DND-41 (cell line): Measurements from ENCODE around the gene IBTK.
A peak's percentile ranks its signal among the peaks of the same experiment; 100 is the strongest.

ENCODE experiments used
- ATAC-seq: fragments of 200-7000 bp; cut with Tn5 transposase; 3 replicates; pipeline ENCODE4 v1.9.1; 2021; ENCODE audit warnings: low read depth; ENCODE audit not compliant: insufficient read depth
- DNase-seq: peaks from one replicate; pipeline ENCODE4 v3.0.0-alpha.2; 2020
- H2AFZ ChIP-seq: 2 replicates; pipeline ENCODE4 v1.6.0; 2012; ENCODE audit warnings: low read depth, low read length
- H3K27ac ChIP-seq: 2 replicates; pipeline ENCODE4 v1.5.1; 2012; ENCODE audit warnings: low read length, inconsistent platforms
- H3K27me3 ChIP-seq: fragments of 200-600 bp; sonication (generic); 2 replicates; pipeline ENCODE4 v1.6.0; 2012; ENCODE audit warnings: low read length, mild to moderate bottlenecking, inconsistent platforms; ENCODE audit not compliant: insufficient read depth, poor library complexity
- H3K36me3 ChIP-seq: 2 replicates; pipeline ENCODE4 v1.5.1; 2012; ENCODE audit warnings: low read length, inconsistent platforms; ENCODE audit not compliant: insufficient read depth
- H3K4me1 ChIP-seq: 2 replicates; pipeline ENCODE4 v1.5.1; 2012; ENCODE audit warnings: mild to moderate bottlenecking, low read length; ENCODE audit not compliant: insufficient read depth
- H3K4me2 ChIP-seq: 2 replicates; pipeline ENCODE4 v1.6.0; 2012; ENCODE audit warnings: mild to moderate bottlenecking, moderate library complexity, low read length, inconsistent platforms; ENCODE audit not compliant: insufficient read depth
- H3K4me3 ChIP-seq, 2 experiments: fragments of 200-600 bp in 1 of 2; shearing (Covaris generic) in 1 of 2; 2 replicates each; pipeline ENCODE4 v1.5.1; 2012 to 2016; ENCODE audit warnings: inconsistent platforms in 2 of 2, low read length in 2 of 2, mild to moderate bottlenecking in 2 of 2, low read depth in 1 of 2, moderate library complexity in 1 of 2
- H3K79me2 ChIP-seq: 2 replicates; pipeline ENCODE4 v1.6.0; 2012; ENCODE audit warnings: low read length, inconsistent platforms; ENCODE audit not compliant: insufficient read depth
- H3K9ac ChIP-seq: 2 replicates; pipeline ENCODE4 v1.6.0; 2012; ENCODE audit warnings: low read depth, mild to moderate bottlenecking, inconsistent platforms, low read length, moderate library complexity
- H3K9me3 ChIP-seq: 2 replicates; pipeline ENCODE4 v1.5.1; 2012; ENCODE audit warnings: low read length, moderate library complexity, mild to moderate bottlenecking, inconsistent platforms; ENCODE audit not compliant: insufficient read depth, severe bottlenecking
- H4K20me1 ChIP-seq: 2 replicates; pipeline ENCODE4 v1.6.0; 2012; ENCODE audit warnings: low read length; ENCODE audit not compliant: insufficient read depth
- CTCF ChIP-seq: IDR thresholded peaks from 2 replicates; pipeline ENCODE4 v1.5.1; 2012; ENCODE audit warnings: borderline replicate concordance, low read length, moderate library complexity, mild to moderate bottlenecking; ENCODE audit not compliant: poor library complexity, severe bottlenecking; ENCODE audit errors: extremely low read depth
- EZH2 ChIP-seq: IDR thresholded peaks from 3 replicates; pipeline ENCODE4 v1.6.1; 2012; ENCODE audit warnings: borderline replicate concordance, low read depth, mild to moderate bottlenecking, moderate library complexity, low read length, inconsistent platforms; ENCODE audit not compliant: severe bottlenecking

IBTK gene

DNA sequence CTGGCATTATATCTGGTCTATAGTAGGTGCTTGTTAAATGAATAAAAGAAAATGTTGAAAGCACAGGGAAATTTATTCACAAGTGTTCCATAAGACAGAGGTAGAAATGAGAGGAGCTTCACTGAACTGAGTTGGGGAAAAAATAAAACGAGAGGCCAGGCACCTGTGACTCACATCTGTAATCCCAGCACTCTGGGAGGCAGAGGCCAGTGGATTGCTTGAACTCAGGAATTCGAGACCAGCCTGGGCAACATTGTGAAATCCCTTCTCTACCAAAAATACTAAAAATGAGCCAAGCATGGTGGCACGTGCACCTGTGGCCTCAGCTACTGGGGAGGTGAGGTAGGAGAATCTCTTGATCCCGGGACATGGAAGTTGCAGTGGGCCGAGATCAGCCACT is 28.1 kb upstream of the IBTK start:
- DNase-seq (no peak), ATAC-seq (no peak)
- no peaks in the 10 kb centered on the region for H3K27me3 ChIP-seq
- no peaks in the 10 kb centered on the region for H4K20me1 ChIP-seq
- H2AFZ ChIP-seq, result no peak overlapping the region
- no peak overlapping the region for H3K9ac ChIP-seq
- no peaks in the 10 kb centered on the region for H3K36me3 ChIP-seq
- no peak overlapping the region for H3K4me3 ChIP-seq
- H3K79me2 ChIP-seq, result no peaks in the 10 kb centered on the region
- no peak overlapping the region for H3K4me2 ChIP-seq
- no peak overlapping the region for H3K27ac ChIP-seq
- no peaks in the 10 kb centered on the region for H3K4me1 ChIP-seq
- TF ChIP-seq EZH2, result no peak
- TF ChIP-seq CTCF, result no peak
- no peaks in the 10 kb centered on the region for H3K9me3 ChIP-seq

DNA sequence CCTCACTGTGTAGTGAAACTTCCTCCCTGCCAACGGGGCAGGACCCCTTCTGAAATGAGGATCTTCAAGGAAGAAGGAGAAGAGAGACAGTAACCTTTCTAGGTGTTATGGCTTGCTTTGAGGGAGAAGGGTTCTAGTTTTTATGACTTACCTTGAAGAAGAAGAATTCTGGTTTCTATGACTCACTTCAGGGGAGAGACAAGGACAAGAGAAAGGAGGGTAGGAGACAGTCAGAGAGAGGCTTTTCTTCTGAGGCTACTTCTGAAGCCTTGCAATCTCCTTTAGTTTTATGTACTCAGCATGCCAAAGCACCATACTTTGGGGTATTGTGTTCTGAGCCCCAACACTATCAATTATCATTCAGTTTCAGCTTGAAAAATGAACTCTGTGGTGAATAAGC is 25.8 kb upstream of the IBTK start:
- no peak overlapping the region for H2AFZ ChIP-seq
- H3K9me3 ChIP-seq, result no peaks in the 10 kb centered on the region
- H3K27ac ChIP-seq, result no peak overlapping the region
- no peak for DNase-seq
- H4K20me1 ChIP-seq, result no peaks in the 10 kb centered on the region
- H3K79me2 ChIP-seq, result no peaks in the 10 kb centered on the region
- TF ChIP-seq EZH2 (no peak), CTCF (no peak)
- no peak overlapping the region for H3K4me3 ChIP-seq
- H3K36me3 ChIP-seq, result no peaks in the 10 kb centered on the region
- H3K27me3 ChIP-seq, result no peaks in the 10 kb centered on the region
- H3K4me2 ChIP-seq, result no peak overlapping the region
- H3K4me1 ChIP-seq, result no peaks in the 10 kb centered on the region
- ATAC-seq, result no peak
- H3K9ac ChIP-seq, result no peak overlapping the region

GRCh38 chr6:82270881-82271635 is 23.5 kb upstream of the IBTK start:
- Histone ChIP-seq H3K36me3 (no peaks in the 10 kb centered on the region), H3K27ac (no peak overlapping the region), H3K4me2 (no peak overlapping the region), H3K9ac (no peak overlapping the region), H3K9me3 (no peaks in the 10 kb centered on the region), H3K4me3 (no peak overlapping the region), H3K79me2 (no peaks in the 10 kb centered on the region), H3K27me3 (no peaks in the 10 kb centered on the region), H4K20me1 (no peaks in the 10 kb centered on the region), H2AFZ (no peak overlapping the region), H3K4me1 (no peaks in the 10 kb centered on the region)
- TF ChIP-seq EZH2 (no peak), CTCF (peak; percentile 83)
- DNase-seq (no peak), ATAC-seq (peak; percentile 71; the same call in 2 of the 3 replicates)
